ENCODE measurements around the gene ASXL3.

Gene ASXL3

GRCh38 chr18:33745151-33745795 is 167.3 kb downstream of the ASXL3 start:
- no peaks in the 10 kb centered on the region for H3K9me3 Mint-ChIP-seq
- no peaks in the 10 kb centered on the region for H3K4me1 Mint-ChIP-seq
- peak in 1 of 2 donors; percentile 5 for ATAC-seq (replicated peaks)
- H3K27me3 Mint-ChIP-seq, result no peaks in the 10 kb centered on the region
- no peak for DNase-seq
- no peaks in the 10 kb centered on the region for H3K36me3 Mint-ChIP-seq
- no peak overlapping the region for H3K27ac Mint-ChIP-seq
- no peak overlapping the region for H3K4me3 Mint-ChIP-seq

- no peak for DNase-seq
- no peak overlapping the region for H3K27ac Mint-ChIP-seq
- H3K36me3 Mint-ChIP-seq, result no peaks in the 10 kb centered on the region
- no peak overlapping the region for H3K4me3 Mint-ChIP-seq
- ATAC-seq (replicated peaks), result no peak
- H3K4me1 Mint-ChIP-seq, result no peaks in the 10 kb centered on the region
- H3K27me3 Mint-ChIP-seq, result no peaks in the 10 kb centered on the region
- no peaks in the 10 kb centered on the region for H3K9me3 Mint-ChIP-seq
Measured at GRCh38 chr18:33745871-33746545, 168.0 kb downstream of the ASXL3 start.

- no peak for ATAC-seq (replicated peaks)
- H3K27ac Mint-ChIP-seq, result no peak overlapping the region
- no peaks in the 10 kb centered on the region for H3K36me3 Mint-ChIP-seq
- H3K27me3 Mint-ChIP-seq, result no peaks in the 10 kb centered on the region
- H3K4me3 Mint-ChIP-seq, result no peak overlapping the region
- DNase-seq, result no peak
- no peaks in the 10 kb centered on the region for H3K4me1 Mint-ChIP-seq
- no peaks in the 10 kb centered on the region for H3K9me3 Mint-ChIP-seq
Measured at GRCh38 chr18:33749834-33750233, 171.8 kb downstream of the ASXL3 start.

GRCh38 chr18:33750366-33750765 is 172.3 kb downstream of the ASXL3 start:
- Mint-ChIP-seq H3K27ac (no peak overlapping the region), H3K4me1 (no peaks in the 10 kb centered on the region), H3K27me3 (no peaks in the 10 kb centered on the region), H3K36me3 (no peaks in the 10 kb centered on the region), H3K4me3 (no peak overlapping the region), H3K9me3 (no peaks in the 10 kb centered on the region)
- ATAC-seq (replicated peaks) (no peak), DNase-seq (no peak)

- H3K36me3 Mint-ChIP-seq, result no peaks in the 10 kb centered on the region
Measured at GRCh38 chr18:33751613-33752221, 173.7 kb downstream of the ASXL3 start.

GRCh38 chr18:33755391-33755790 is 177.4 kb downstream of the ASXL3 start:
- Mint-ChIP-seq H3K36me3 (no peaks in the 10 kb centered on the region), H3K9me3 (no peaks in the 10 kb centered on the region), H3K4me1 (no peaks in the 10 kb centered on the region), H3K27me3 (no peaks in the 10 kb centered on the region), H3K27ac (no peak overlapping the region), H3K4me3 (no peak overlapping the region)
- ATAC-seq (replicated peaks), result no peak
- no peak for DNase-seq

More at GRCh38 chr18:33751613-33752221, 173.7 kb downstream of the ASXL3 start:
- no peaks in the 10 kb centered on the region for H3K27me3 Mint-ChIP-seq
- ATAC-seq (replicated peaks) (no peak), DNase-seq (no peak)
- H3K4me3 Mint-ChIP-seq, result no peak overlapping the region
- H3K9me3 Mint-ChIP-seq, result no peaks in the 10 kb centered on the region
- no peak overlapping the region for H3K27ac Mint-ChIP-seq
- no peaks in the 10 kb centered on the region for H3K4me1 Mint-ChIP-seq

GRCh38 chr18:33755931-33756560 is 178.0 kb downstream of the ASXL3 start:
- Mint-ChIP-seq H3K27me3 (no peaks in the 10 kb centered on the region), H3K4me3 (no peak overlapping the region), H3K9me3 (no peaks in the 10 kb centered on the region), H3K36me3 (no peaks in the 10 kb centered on the region), H3K4me1 (no peaks in the 10 kb centered on the region), H3K27ac (no peak overlapping the region)
- DNase-seq (no peak), ATAC-seq (replicated peaks) (no peak)

- H3K4me3 Mint-ChIP-seq, result no peak overlapping the region
- DNase-seq (no peak), ATAC-seq (replicated peaks) (no peak)
- H3K4me1 Mint-ChIP-seq, result no peaks in the 10 kb centered on the region
- no peaks in the 10 kb centered on the region for H3K36me3 Mint-ChIP-seq
- H3K27me3 Mint-ChIP-seq, result no peaks in the 10 kb centered on the region
- H3K27ac Mint-ChIP-seq, result no peak overlapping the region
- H3K9me3 Mint-ChIP-seq, result no peaks in the 10 kb centered on the region
Measured at GRCh38 chr18:33757037-33757436, 179.0 kb downstream of the ASXL3 start.

- DNase-seq (no peak), ATAC-seq (replicated peaks) (peak in 1 of 2 donors; percentile 48)
- Mint-ChIP-seq H3K36me3 (no peaks in the 10 kb centered on the region), H3K4me3 (no peak overlapping the region), H3K9me3 (no peaks in the 10 kb centered on the region), H3K27ac (no peak overlapping the region), H3K4me1 (no peaks in the 10 kb centered on the region), H3K27me3 (no peaks in the 10 kb centered on the region)
Measured at GRCh38 chr18:33761363-33761762, 183.3 kb downstream of the ASXL3 start.

- H3K9me3 Mint-ChIP-seq, result peaks cover 0 to 1% of the 10 kb centered on the region in 2 donors
- ATAC-seq (replicated peaks) (no peak), DNase-seq (no peak)
- H3K27ac Mint-ChIP-seq, result no peak overlapping the region
- no peaks in the 10 kb centered on the region for H3K27me3 Mint-ChIP-seq
- no peak overlapping the region for H3K4me3 Mint-ChIP-seq
- no peaks in the 10 kb centered on the region for H3K36me3 Mint-ChIP-seq
- no peaks in the 10 kb centered on the region for H3K4me1 Mint-ChIP-seq
Measured at GRCh38 chr18:33781429-33781828, 203.4 kb downstream of the ASXL3 start.
